ENCODE results near the gene PHEX. TPM values are rescaled to one million over a fixed set of nuclear protein-coding genes. Genes with fewer than 3 reads are reported as not detected.

The PHEX gene
- total and polyA plus RNA-seq, 2 experiments from 2014 or later, result 0.05 to 0.21 TPM

DNA sequence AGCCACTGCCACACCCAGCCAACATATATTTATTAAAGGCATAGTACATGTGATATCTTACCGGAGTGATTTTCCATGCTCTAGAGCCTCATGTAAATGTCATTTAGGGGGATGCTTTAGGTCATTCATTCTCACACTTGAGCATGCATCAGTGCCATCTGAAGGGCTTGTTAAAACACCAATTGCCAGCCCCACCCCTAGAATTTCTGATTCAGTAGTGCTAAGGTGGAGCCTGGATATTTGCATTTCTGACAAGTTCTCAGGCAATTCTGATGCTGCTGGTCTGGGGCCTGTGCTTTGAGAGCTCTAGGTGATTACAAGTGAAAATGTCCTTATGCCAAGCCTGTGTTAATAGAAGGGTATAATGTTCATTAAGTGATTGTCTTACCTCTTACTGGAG, 107.7 kb downstream of the PHEX start:
- H3K27me3 Mint-ChIP-seq (ENCODE audit: insufficient read depth, low read depth, poor library complexity), result peaks cover 2% of the 10 kb centered on the region
- Histone ChIP-seq H3K9me2 (ENCODE audit: insufficient read depth) (no peaks in the 10 kb centered on the region), H3K4me3 (no peak overlapping the region), H3K27ac (ENCODE audit: low read depth) (no peak overlapping the region), H4K20me1 (replicated peaks; ENCODE audit: insufficient read depth) (no peaks in the 10 kb centered on the region), H3K27me3 (ENCODE audit: insufficient read depth) (no peaks in the 10 kb centered on the region), H3K36me3 (ENCODE audit: insufficient read depth) (no peaks in the 10 kb centered on the region), H3K4me1 (ENCODE audit: insufficient read depth) (no peaks in the 10 kb centered on the region), H3F3A (replicated peaks; ENCODE audit: low read depth) (no peaks in the 10 kb centered on the region), H3K4me2 (no peak overlapping the region), H2AFZ (no peak overlapping the region), H3K79me2 (replicated peaks; ENCODE audit: insufficient read depth) (no peaks in the 10 kb centered on the region)
- no peak overlapping the region for H3K27ac Mint-ChIP-seq
- DNase-seq (ENCODE audit: low spot score) (no peak), ATAC-seq (no peak)
- H3K4me3 Mint-ChIP-seq, result no peak overlapping the region
- TF ChIP-seq POLR2AphosphoS5 (IDR thresholded peaks at IDR 0.05; ENCODE audit: low read depth) (no peak), NANOG (IDR thresholded peaks at IDR 0.05; ENCODE audit: borderline replicate concordance) (no peak), EZH2phosphoT487 (IDR thresholded peaks at IDR 0.05; ENCODE audit: unreplicated experiment) (no peak), JUNB (IDR thresholded peaks at IDR 0.05; ENCODE audit: unreplicated experiment) (no peak), ZNF114 (CRISPR knock-in tag; IDR thresholded peaks at IDR 0.05) (no peak), CTCF (conservative IDR thresholded peaks at IDR 0.05; ENCODE audit: low read depth in 2 of 2) (no peak), ETS1 (IDR thresholded peaks at IDR 0.05) (no peak), ZNF331 (CRISPR knock-in tag; IDR thresholded peaks at IDR 0.05; ENCODE audit: low read depth) (no peak), STAT1 (IDR thresholded peaks at IDR 0.05; ENCODE audit: unreplicated experiment) (no peak), CREB1 (CRISPR knock-in tag; IDR thresholded peaks at IDR 0.05; ENCODE audit: low read depth) (no peak), ZNF462 (CRISPR knock-in tag; IDR thresholded peaks at IDR 0.05) (no peak), EZH2 (IDR thresholded peaks at IDR 0.05; ENCODE audit: low read depth, unreplicated experiment) (no peak)
- TF ChIP-seq, protein P1, sequence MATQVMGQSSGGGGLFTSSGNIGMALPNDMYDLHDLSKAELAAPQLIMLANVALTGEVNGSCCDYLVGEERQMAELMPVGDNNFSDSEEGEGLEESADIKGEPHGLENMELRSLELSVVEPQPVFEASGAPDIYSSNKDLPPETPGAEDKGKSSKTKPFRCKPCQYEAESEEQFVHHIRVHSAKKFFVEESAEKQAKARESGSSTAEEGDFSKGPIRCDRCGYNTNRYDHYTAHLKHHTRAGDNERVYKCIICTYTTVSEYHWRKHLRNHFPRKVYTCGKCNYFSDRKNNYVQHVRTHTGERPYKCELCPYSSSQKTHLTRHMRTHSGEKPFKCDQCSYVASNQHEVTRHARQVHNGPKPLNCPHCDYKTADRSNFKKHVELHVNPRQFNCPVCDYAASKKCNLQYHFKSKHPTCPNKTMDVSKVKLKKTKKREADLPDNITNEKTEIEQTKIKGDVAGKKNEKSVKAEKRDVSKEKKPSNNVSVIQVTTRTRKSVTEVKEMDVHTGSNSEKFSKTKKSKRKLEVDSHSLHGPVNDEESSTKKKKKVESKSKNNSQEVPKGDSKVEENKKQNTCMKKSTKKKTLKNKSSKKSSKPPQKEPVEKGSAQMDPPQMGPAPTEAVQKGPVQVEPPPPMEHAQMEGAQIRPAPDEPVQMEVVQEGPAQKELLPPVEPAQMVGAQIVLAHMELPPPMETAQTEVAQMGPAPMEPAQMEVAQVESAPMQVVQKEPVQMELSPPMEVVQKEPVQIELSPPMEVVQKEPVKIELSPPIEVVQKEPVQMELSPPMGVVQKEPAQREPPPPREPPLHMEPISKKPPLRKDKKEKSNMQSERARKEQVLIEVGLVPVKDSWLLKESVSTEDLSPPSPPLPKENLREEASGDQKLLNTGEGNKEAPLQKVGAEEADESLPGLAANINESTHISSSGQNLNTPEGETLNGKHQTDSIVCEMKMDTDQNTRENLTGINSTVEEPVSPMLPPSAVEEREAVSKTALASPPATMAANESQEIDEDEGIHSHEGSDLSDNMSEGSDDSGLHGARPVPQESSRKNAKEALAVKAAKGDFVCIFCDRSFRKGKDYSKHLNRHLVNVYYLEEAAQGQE (IDR thresholded peaks at IDR 0.05; ENCODE audit: unreplicated experiment), result no peak
- H3K36me3 Mint-ChIP-seq (ENCODE audit: low read depth), result no peaks in the 10 kb centered on the region
- peaks cover 16% of the 10 kb centered on the region for H3K4me1 Mint-ChIP-seq
- H3K9me3 Mint-ChIP-seq, result no peaks in the 10 kb centered on the region
